CD4-positive, alpha-beta T cell (primary cell): ENCODE results near the gene HLA-DOA. TPM values are rescaled to one million over a fixed set of nuclear protein-coding genes. Genes with fewer than 3 reads are reported as not detected.

Source experiments
- ATAC-seq: fragments of 200-7000 bp; cut with Tn5 transposase; one replicate; pipeline ENCODE4 v1.10.0; 2022; ENCODE audit warnings: mild to moderate bottlenecking; ENCODE audit not compliant: poor library complexity
- CTCF ChIA-PET: fragments of 350-600 bp; sonication (Branson Sonifier 250); formaldehyde crosslinking; loops from one replicate; lab custom pipeline; 2021; ENCODE audit warnings: antibody characterized with exemption, inconsistent platforms; lab: Charles Lee
- POLR2A ChIA-PET: fragments of 350-600 bp; sonication (Branson Sonifier 250); formaldehyde crosslinking; loops from one replicate; lab custom pipeline; 2021; ENCODE audit warnings: antibody characterized with exemption, inconsistent platforms; lab: Charles Lee
- DNase-seq, 14 experiments: peaks; one replicate each; pipeline ENCODE4 v3.0.0-alpha.2; 2013 to 2020; ENCODE audit warnings: mixed read lengths in 2 of 14
- H3K27ac ChIP-seq, 2 donors: one replicate each; pipeline versions ENCODE4 v1.5.1 to v1.7.0; 2013; ENCODE audit warnings: low read length in 2 of 2, low read depth in 1 of 2, mild to moderate bottlenecking in 1 of 2
- H3K27me3 ChIP-seq, 2 experiments: 1 replicate in 1 of 2; 2 replicates in 1 of 2; pipeline versions ENCODE4 v1.6.1 to v1.7.0; 2013; ENCODE audit warnings: low read length in 2 of 2, control low read depth in 1 of 2, mild to moderate bottlenecking in 1 of 2, moderate library complexity in 1 of 2; ENCODE audit not compliant: insufficient read depth in 2 of 2, control insufficient read depth in 1 of 2
- H3K36me3 ChIP-seq: one replicate; pipeline ENCODE4 v1.6.1; 2013; ENCODE audit warnings: low read length, control low read depth; ENCODE audit not compliant: insufficient read depth
- H3K4me1 ChIP-seq: one replicate; pipeline ENCODE4 v1.6.1; 2013; ENCODE audit warnings: low read length, control low read depth; ENCODE audit not compliant: insufficient read depth
- H3K4me3 ChIP-seq: one replicate; pipeline ENCODE4 v1.5.1; 2013; ENCODE audit warnings: mild to moderate bottlenecking, low read length, moderate library complexity
- H3K9me3 ChIP-seq, 2 experiments: 1 replicate in 1 of 2; 2 replicates in 1 of 2; pipeline versions ENCODE4 v1.6.1 to v1.7.0; 2013; ENCODE audit warnings: low read length in 2 of 2, mild to moderate bottlenecking in 2 of 2, control low read depth in 1 of 2, moderate library complexity in 1 of 2; ENCODE audit not compliant: control insufficient read depth in 1 of 2, insufficient read depth in 1 of 2
- H3K27ac Mint-ChIP-seq: one replicate; pipeline ENCODE4 v1.8.0; 2020; ENCODE audit warnings: mixed read lengths
- H3K27me3 Mint-ChIP-seq: one replicate; pipeline ENCODE4 v1.8.0; 2021; ENCODE audit warnings: mixed read lengths
- H3K36me3 Mint-ChIP-seq: one replicate; pipeline ENCODE4 v1.8.0; 2021; ENCODE audit warnings: low read depth, mixed read lengths
- H3K4me1 Mint-ChIP-seq: one replicate; pipeline ENCODE4 v1.8.0; 2021; ENCODE audit warnings: low read depth, mixed read lengths
- H3K4me3 Mint-ChIP-seq: one replicate; pipeline ENCODE4 v1.8.0; 2020; ENCODE audit warnings: mild to moderate bottlenecking, mixed read lengths
- H3K9me3 Mint-ChIP-seq: one replicate; pipeline ENCODE4 v1.8.0; 2020; ENCODE audit warnings: mixed read lengths
- CTCF ChIP-seq: fragments of 200-600 bp; IDR thresholded peaks from one replicate; pipeline ENCODE4 v1.8.0; 2022; ENCODE audit warnings: antibody characterized with exemption, mild to moderate bottlenecking
- intact Hi-C, 2 experiments: fragments of 100-400 bp; cut with DNase I in 1 of 2; cut with micrococcal nuclease in 1 of 2; formaldehyde crosslinking; loops; one replicate each; pipeline versions ENCODE4 v1.15.1 to v1.9.0; 2023 to 2025; cut with DNase I, micrococcal nuclease
- total RNA-seq, 174 experiments: library from RNA in 2 of 174; stranded (reverse) in 2 of 174; gene quantifications; one replicate each; pipeline ENCODE4 v1.2.3 and lab custom pipeline; 2021 to 2026

The HLA-DOA gene
- total RNA-seq, 2 experiments from 2014 or later = 5.9 to 6.1 TPM

- Mint-ChIP-seq H3K36me3 (no peaks in the 10 kb centered on the region), H3K4me3 (no peak overlapping the region), H3K4me1 (no peaks in the 10 kb centered on the region), H3K27me3 (peaks cover 13% of the 10 kb centered on the region), H3K27ac (no peak overlapping the region), H3K9me3 (peaks cover 5% of the 10 kb centered on the region)
- H3K36me3 ChIP-seq = no peaks in the 10 kb centered on the region
- ATAC-seq (no peak), DNase-seq (no peak)
- H3K27me3 ChIP-seq = peaks cover 0 to 3% of the 10 kb centered on the region in 2 experiments
- no peak for TF ChIP-seq CTCF
- POLR2A ChIA-PET = no interaction called here
- H3K4me1 ChIP-seq = peaks cover 4% of the 10 kb centered on the region
- H3K27ac ChIP-seq = no peak overlapping the region
- H3K4me3 ChIP-seq = no peak overlapping the region
- intact Hi-C loops = no loop called here
- peaks cover 0 to 14% of the 10 kb centered on the region in 2 experiments for H3K9me3 ChIP-seq
- CTCF ChIA-PET = no interaction called here
Measured at GRCh38 chr6:33034554-33034953, 25.2 kb upstream of the HLA-DOA start.

GRCh38 chr6:33030245-33030644 lies 20.9 kb upstream of the HLA-DOA start:
- peaks cover 0 to 10% of the 10 kb centered on the region in 2 experiments for H3K9me3 ChIP-seq
- no peaks in the 10 kb centered on the region for H3K36me3 ChIP-seq
- ATAC-seq (no peak), DNase-seq (no peak)
- intact Hi-C loops = no loop called here
- ChIA-PET CTCF (no interaction called here), POLR2A (no interaction called here)
- Mint-ChIP-seq H3K9me3 (no peaks in the 10 kb centered on the region), H3K27me3 (peaks cover 5% of the 10 kb centered on the region), H3K36me3 (no peaks in the 10 kb centered on the region), H3K27ac (no peak overlapping the region), H3K4me1 (no peaks in the 10 kb centered on the region), H3K4me3 (no peak overlapping the region)
- H3K27ac ChIP-seq = peak overlapping the region in 1 of 2 donors; percentile 66
- no peak for TF ChIP-seq CTCF
- H3K4me3 ChIP-seq = no peak overlapping the region
- H3K27me3 ChIP-seq = no peaks in the 10 kb centered on the region
- peaks cover 8% of the 10 kb centered on the region for H3K4me1 ChIP-seq

GRCh38 chr6:33029328-33030184 lies 20.2 kb upstream of the HLA-DOA start:
- no peaks in the 10 kb centered on the region for H3K27me3 ChIP-seq
- no peaks in the 10 kb centered on the region for H3K9me3 Mint-ChIP-seq
- H3K27me3 Mint-ChIP-seq = peaks cover 3% of the 10 kb centered on the region
- no peaks in the 10 kb centered on the region for H3K36me3 Mint-ChIP-seq
- no peak overlapping the region for H3K27ac Mint-ChIP-seq
- CTCF ChIA-PET = no interaction called here
- no peaks in the 10 kb centered on the region for H3K36me3 ChIP-seq
- POLR2A ChIA-PET = interaction anchor here (1.8 kb wide), 1 partner anchor 44 kb away, joined by 5 read pairs; the partner anchor contains the start of gene HLA-DPA1
- peak; percentile 72 for ATAC-seq
- peak in 3 of 14 experiments; percentile 53 to 75 (median 66) for DNase-seq
- intact Hi-C loops = no loop called here
- peaks cover 0 to 3% of the 10 kb centered on the region in 2 experiments for H3K9me3 ChIP-seq
- H3K27ac ChIP-seq = peak overlapping the region in 1 of 2 donors; percentile 70
- no peaks in the 10 kb centered on the region for H3K4me1 Mint-ChIP-seq
- no peak overlapping the region for H3K4me3 ChIP-seq
- H3K4me3 Mint-ChIP-seq = no peak overlapping the region
- no peak for TF ChIP-seq CTCF
- H3K4me1 ChIP-seq = peaks cover 8% of the 10 kb centered on the region
